Kidney epithelial cell (primary cell): ENCODE measurements around the gene DPP6. TPM values are rescaled to one million over a fixed set of nuclear protein-coding genes. Genes with fewer than 3 reads are reported as not detected.

ENCODE experiments used
- DNase-seq: peaks from one replicate; pipeline ENCODE4 v3.0.0-alpha.2; 2010; ENCODE audit warnings: low read depth
- H3K27me3 ChIP-seq: 2 replicates; pipeline ENCODE4 v1.6.0; 2011; ENCODE audit warnings: low read length; ENCODE audit not compliant: control insufficient read depth, insufficient read depth
- H3K36me3 ChIP-seq: 2 replicates; pipeline ENCODE4 v1.5.1; 2011; ENCODE audit warnings: low read length; ENCODE audit not compliant: control insufficient read depth, insufficient read depth
- H3K4me3 ChIP-seq: 2 replicates; pipeline ENCODE4 v1.5.1; 2011; ENCODE audit warnings: low read depth, mild to moderate bottlenecking, control low read depth, low read length
- total RNA-seq: library from RNA; depleted of rRNA; stranded (reverse); fragments of >200 nt; gene quantifications from 2 replicates; pipeline ENCODE4 v1.2.3, GENCODE V29; 2015
- TF ChIP-seq, protein P1 (sequence below): IDR thresholded peaks from 2 replicates; pipeline ENCODE4 v1.5.1; 2011; ENCODE audit warnings: mild to moderate bottlenecking, moderate library complexity, low read length, control low read depth, inconsistent platforms; ENCODE audit not compliant: insufficient read depth, poor library complexity, severe bottlenecking

DPP6 gene
- total RNA-seq, 1 donor from 2014 or later: 0.84 TPM

DNA sequence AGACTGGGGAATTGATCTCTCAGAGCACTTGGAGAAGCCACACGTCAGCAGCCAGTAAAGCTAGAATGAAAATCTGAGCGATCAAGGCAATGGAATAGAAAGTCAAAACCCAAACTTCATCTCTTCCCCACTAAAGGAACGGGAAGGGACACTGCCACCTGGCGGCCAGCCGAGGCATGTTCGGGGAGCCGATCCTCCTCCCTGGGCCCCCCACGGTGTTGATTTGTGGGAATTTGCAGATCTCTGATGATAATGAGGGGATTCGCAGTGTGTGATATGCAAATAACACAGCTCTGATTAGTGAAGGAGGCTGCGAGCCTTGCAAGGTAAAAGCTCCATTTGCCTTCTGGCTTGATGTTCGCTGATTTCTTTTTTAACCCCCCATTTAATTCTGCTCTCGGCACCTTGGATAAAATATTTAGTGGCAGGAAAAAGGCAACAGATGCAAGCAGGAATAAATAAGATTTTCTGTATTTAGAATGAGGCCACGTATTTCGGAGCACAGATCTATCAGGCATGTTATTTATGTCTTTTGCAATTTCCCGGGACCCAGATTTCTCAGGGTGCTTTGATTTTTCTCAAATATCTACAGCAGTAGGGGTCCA is 692.2 kb downstream of the DPP6 start:
- no peaks in the 10 kb centered on the region for H3K27me3 ChIP-seq
- TF ChIP-seq, protein P1, sequence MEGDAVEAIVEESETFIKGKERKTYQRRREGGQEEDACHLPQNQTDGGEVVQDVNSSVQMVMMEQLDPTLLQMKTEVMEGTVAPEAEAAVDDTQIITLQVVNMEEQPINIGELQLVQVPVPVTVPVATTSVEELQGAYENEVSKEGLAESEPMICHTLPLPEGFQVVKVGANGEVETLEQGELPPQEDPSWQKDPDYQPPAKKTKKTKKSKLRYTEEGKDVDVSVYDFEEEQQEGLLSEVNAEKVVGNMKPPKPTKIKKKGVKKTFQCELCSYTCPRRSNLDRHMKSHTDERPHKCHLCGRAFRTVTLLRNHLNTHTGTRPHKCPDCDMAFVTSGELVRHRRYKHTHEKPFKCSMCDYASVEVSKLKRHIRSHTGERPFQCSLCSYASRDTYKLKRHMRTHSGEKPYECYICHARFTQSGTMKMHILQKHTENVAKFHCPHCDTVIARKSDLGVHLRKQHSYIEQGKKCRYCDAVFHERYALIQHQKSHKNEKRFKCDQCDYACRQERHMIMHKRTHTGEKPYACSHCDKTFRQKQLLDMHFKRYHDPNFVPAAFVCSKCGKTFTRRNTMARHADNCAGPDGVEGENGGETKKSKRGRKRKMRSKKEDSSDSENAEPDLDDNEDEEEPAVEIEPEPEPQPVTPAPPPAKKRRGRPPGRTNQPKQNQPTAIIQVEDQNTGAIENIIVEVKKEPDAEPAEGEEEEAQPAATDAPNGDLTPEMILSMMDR: peak; percentile 86
- H3K36me3 ChIP-seq: no peaks in the 10 kb centered on the region
- DNase-seq: no peak
- no peak overlapping the region for H3K4me3 ChIP-seq

DNA sequence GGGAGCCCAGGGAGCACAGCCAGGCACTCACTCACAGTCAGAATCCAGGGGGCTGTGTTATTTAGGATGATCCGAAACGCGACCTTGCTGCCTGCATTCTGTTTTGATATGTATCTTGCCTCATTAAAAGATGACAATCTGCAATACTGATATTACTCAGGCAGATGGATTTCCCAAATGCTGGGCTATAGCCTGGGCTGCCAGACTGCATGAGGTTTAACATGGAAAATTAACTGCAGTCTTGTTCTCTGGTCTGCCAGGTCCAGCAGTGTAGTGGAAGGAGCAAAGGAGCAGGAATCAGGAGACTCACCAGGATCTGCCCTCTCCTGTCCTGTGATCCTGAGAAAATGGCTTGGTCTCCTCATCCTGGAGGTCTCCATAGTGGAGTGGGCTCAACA is 692.7 kb downstream of the DPP6 start:
- no peak for DNase-seq
- TF ChIP-seq, protein P1: no peak
- Histone ChIP-seq H3K36me3 (no peaks in the 10 kb centered on the region), H3K4me3 (no peak overlapping the region), H3K27me3 (no peaks in the 10 kb centered on the region)

DNA sequence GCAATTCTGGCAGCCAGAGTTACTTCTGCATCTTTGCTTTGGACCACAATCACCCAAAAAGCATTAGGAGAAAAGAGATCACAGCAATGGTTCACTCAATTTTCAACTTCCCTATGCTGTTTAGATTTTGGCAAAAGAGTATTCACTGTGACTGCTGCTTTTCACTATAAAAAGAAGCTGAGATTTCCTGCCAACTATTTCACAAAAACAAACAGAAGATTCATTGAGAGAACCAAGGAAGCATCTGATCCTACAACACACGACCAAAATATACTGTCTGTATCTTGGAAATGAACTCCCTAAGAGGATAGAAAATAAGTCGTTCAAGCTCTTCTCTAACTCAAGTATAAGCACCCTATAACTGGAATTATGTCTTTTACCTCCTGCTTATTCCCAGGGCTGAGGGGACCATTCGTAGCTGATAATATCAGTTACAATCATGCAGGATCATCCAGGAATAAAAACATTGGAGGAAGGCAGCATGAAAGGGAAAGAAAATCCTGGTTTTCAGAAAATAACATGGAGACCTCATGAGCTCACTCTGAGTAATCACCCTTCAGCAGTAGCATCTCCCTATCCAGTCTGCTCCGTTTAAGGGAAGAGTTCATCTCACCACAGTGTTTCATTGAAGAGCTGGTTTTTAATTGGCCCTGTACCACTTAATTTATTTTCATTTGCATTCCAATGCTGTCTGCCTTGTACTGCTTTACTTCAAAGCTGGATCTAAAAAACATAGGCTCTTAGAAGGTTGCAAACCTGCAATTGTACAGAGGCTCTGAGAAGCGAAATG is 694.6 kb downstream of the DPP6 start:
- no peak for DNase-seq
- Histone ChIP-seq H3K4me3 (no peak overlapping the region), H3K36me3 (no peaks in the 10 kb centered on the region), H3K27me3 (no peaks in the 10 kb centered on the region)
- TF ChIP-seq, protein P1: no peak

DNA sequence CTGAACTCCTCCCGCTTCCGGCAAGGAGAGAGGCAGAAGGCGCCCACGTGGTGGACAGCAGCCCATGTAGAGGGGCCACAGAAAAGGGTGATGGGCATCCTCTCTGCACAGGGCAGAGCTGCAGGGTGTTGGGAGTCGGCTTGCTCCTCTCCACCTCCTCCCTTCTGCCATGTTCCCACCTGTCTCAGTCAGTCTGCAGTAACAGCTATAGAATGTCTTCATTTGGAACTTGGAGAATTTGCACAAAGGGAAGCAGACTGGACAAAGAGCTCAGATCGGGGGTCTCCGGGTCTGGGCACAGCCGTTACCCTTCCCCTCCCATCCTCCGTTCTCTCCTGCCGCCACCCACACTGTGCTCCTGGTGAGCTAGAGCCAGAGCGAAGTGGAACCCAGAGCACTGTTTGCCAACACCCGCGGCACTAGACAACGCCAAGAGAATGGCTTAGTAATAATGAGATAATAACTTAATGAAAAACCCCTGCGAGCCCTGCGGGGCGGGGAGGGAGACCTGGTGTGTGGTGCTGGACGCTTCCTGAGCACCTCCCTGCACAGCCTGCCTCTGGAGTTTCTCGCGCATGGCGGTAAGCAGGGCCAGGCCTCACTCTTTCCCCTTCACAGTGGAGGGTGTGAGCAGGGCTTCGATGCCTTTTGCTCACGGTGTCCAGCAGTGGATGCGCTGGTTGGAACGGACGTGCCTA is 696.0 kb downstream of the DPP6 start:
- TF ChIP-seq, protein P1: no peak
- DNase-seq: no peak
- no peaks in the 10 kb centered on the region for H3K36me3 ChIP-seq
- H3K27me3 ChIP-seq: no peaks in the 10 kb centered on the region
- H3K4me3 ChIP-seq: no peak overlapping the region

DNA sequence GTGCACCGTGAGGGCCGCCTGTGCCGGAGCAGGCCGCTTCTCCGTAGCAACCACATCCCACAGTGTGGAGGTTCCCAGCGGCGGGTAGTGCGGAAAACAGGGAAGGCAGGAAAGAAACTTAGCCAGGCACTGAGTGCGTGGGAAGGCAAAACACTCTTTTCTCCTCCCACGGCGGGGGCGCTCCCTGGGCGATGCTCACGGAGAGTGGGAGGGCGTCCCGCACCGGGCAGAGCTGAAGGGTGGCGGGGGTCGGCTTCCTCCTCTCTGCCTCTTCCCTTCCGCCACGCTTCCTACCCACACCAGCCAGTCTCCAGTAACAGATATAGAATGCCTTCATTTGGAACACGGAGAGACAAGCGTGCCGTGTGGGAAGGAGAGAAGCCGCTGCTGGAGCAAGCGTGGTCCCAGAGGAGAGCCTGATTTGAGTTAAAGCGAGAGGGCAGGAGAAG is 698.2 kb downstream of the DPP6 start:
- Histone ChIP-seq H3K27me3 (no peaks in the 10 kb centered on the region), H3K4me3 (no peak overlapping the region), H3K36me3 (no peaks in the 10 kb centered on the region)
- no peak for DNase-seq
- TF ChIP-seq, protein P1: no peak
